Trophoblast cell (in vitro differentiated cells and primary cell): Measurements from ENCODE around the gene GTF2IRD1.

Experiments
- DNase-seq, 2 donors: peaks; one replicate each; pipeline ENCODE4 v3.0.0-alpha.2; 2016
- H2AFZ ChIP-seq: 2 replicates; pipeline ENCODE4 v1.6.1; 2013; ENCODE audit warnings: low read length, moderate library complexity, mild to moderate bottlenecking; ENCODE audit not compliant: insufficient read depth, poor library complexity
- H2AK5ac ChIP-seq: 2 replicates; pipeline ENCODE4 v1.6.1; 2013; ENCODE audit warnings: mild to moderate bottlenecking, low read length
- H2BK120ac ChIP-seq: 2 replicates; pipeline ENCODE4 v1.6.1; 2013; ENCODE audit warnings: low read length, mild to moderate bottlenecking, moderate library complexity; ENCODE audit not compliant: insufficient read depth, poor library complexity
- H2BK12ac ChIP-seq: 2 replicates; pipeline ENCODE4 v1.6.1; 2013; ENCODE audit warnings: mild to moderate bottlenecking, low read length, moderate library complexity
- H2BK5ac ChIP-seq: 2 replicates; pipeline ENCODE4 v1.6.1; 2013; ENCODE audit warnings: low read length, low read depth, moderate library complexity, mild to moderate bottlenecking; ENCODE audit not compliant: poor library complexity
- H3K14ac ChIP-seq: 2 replicates; pipeline ENCODE4 v1.6.1; 2013; ENCODE audit warnings: mild to moderate bottlenecking, low read length
- H3K18ac ChIP-seq: 2 replicates; pipeline ENCODE4 v1.6.1; 2013; ENCODE audit warnings: mild to moderate bottlenecking, low read length
- H3K23ac ChIP-seq: 2 replicates; pipeline ENCODE4 v1.6.1; 2013; ENCODE audit warnings: low read length
- H3K27ac ChIP-seq: 2 replicates; pipeline ENCODE4 v1.5.1; 2013; ENCODE audit warnings: low read depth, mild to moderate bottlenecking, inconsistent platforms, low read length, moderate library complexity
- H3K27me3 ChIP-seq: 2 replicates; pipeline ENCODE4 v1.6.1; 2013; ENCODE audit warnings: inconsistent platforms, mild to moderate bottlenecking, low read length, moderate library complexity; ENCODE audit not compliant: insufficient read depth
- H3K36me3 ChIP-seq, 2 experiments: 1 replicate in 1 of 2; 2 replicates in 1 of 2; pipeline ENCODE4 v1.6.1; 2013; ENCODE audit warnings: low read length in 2 of 2, mild to moderate bottlenecking in 2 of 2, moderate library complexity in 1 of 2; ENCODE audit not compliant: insufficient read depth in 2 of 2, control insufficient read depth in 1 of 2
- H3K4ac ChIP-seq: 2 replicates; pipeline ENCODE4 v1.6.1; 2013; ENCODE audit warnings: low read depth, mild to moderate bottlenecking, low read length, moderate library complexity
- H3K4me1 ChIP-seq, 2 experiments: 1 replicate in 1 of 2; 2 replicates in 1 of 2; pipeline ENCODE4 v1.6.1; 2013; ENCODE audit warnings: low read length in 2 of 2, mild to moderate bottlenecking in 2 of 2, moderate library complexity in 1 of 2; ENCODE audit not compliant: insufficient read depth in 2 of 2, control insufficient read depth in 1 of 2
- H3K4me2 ChIP-seq: 2 replicates; pipeline ENCODE4 v1.6.1; 2013; ENCODE audit warnings: inconsistent platforms, mild to moderate bottlenecking, low read length, moderate library complexity
- H3K4me3 ChIP-seq: 2 replicates; pipeline ENCODE4 v1.5.1; 2013; ENCODE audit warnings: mild to moderate bottlenecking, low read depth, low read length, inconsistent platforms
- H3K79me1 ChIP-seq: one replicate; pipeline ENCODE4 v1.6.1; 2013; ENCODE audit warnings: low read length
- H3K79me2 ChIP-seq: 2 replicates; pipeline ENCODE4 v1.6.1; 2013; ENCODE audit warnings: low read length, mild to moderate bottlenecking; ENCODE audit not compliant: control insufficient read depth, insufficient read depth, poor library complexity
- H3K9ac ChIP-seq: 2 replicates; pipeline ENCODE4 v1.6.1; 2013; ENCODE audit warnings: mild to moderate bottlenecking, low read length
- H3K9me3 ChIP-seq: 2 replicates; pipeline ENCODE4 v1.6.1; 2013; ENCODE audit warnings: low read depth, mild to moderate bottlenecking, control low read depth, inconsistent platforms, low read length; ENCODE audit not compliant: insufficient read depth
- H4K12ac ChIP-seq: 2 replicates; pipeline ENCODE4 v1.6.1; 2013; ENCODE audit warnings: low read depth, mild to moderate bottlenecking, low read length, moderate library complexity
- H4K8ac ChIP-seq: 2 replicates; pipeline ENCODE4 v1.6.1; 2013; ENCODE audit warnings: low read depth, mild to moderate bottlenecking, low read length, moderate library complexity
- H4K91ac ChIP-seq: one replicate; pipeline ENCODE4 v1.6.1; 2013; ENCODE audit warnings: low read depth, mild to moderate bottlenecking, low read length, moderate library complexity
- WGBS: extraction: QIAGEN DNeasy Blood & Tissue Kit; methylation state at CpG from one replicate; pipeline ENCODE4 v1.1.7; 2013; ENCODE audit warnings: missing lambda C conversion rate; ENCODE audit not compliant: insufficient read length, insufficient coverage; ENCODE audit errors: extremely low coverage; 5-methylcytosine and 5-hydroxymethylcytosine counted together

Gene GTF2IRD1

DNA sequence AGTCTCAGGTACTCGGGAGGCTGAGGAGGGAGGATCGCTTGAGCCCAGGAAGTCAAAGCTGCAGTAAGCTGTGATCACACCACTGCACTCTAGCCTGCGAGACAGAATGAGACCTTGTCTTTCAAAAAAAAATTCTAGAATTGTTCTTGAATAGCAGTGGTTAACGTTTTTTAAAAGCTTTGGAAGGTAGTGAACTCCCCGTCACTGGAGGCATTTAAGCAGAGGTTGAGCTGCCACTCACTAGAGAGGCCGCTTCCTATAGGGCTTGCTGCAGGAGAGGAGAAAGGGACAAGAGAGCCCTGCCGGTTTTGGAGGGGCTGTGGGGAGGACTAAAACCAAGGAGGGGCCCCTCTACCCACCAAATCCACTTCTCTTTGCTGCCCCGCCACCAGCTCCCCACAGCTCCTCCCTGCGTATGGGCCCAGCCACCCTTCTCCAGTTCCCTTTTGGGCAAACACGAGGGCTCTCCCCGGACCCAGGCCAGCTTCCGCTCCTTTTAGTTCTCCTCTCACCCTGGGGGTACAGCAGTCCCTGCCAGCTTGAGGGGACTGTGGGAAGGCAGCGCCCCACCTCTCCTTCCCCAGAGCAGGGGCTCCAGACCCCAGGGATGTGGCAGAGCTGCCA lies 116.9 kb downstream of the GTF2IRD1 start:
- DNase-seq: no peak
- H3K27me3 ChIP-seq: no peaks in the 10 kb centered on the region
- no CpG with 5 or more reads among the region's 13 CpGs for WGBS
- no peak overlapping the region for H2AFZ ChIP-seq
- H3K79me2 ChIP-seq: no peaks in the 10 kb centered on the region
- no peak overlapping the region for H4K8ac ChIP-seq
- no peaks in the 10 kb centered on the region for H3K79me1 ChIP-seq
- H3K14ac ChIP-seq: no peak overlapping the region
- H3K9me3 ChIP-seq: no peaks in the 10 kb centered on the region
- H2BK12ac ChIP-seq: no peak overlapping the region
- H3K4me1 ChIP-seq: no peaks in the 10 kb centered on the region
- H3K18ac ChIP-seq: no peak overlapping the region
- no peak overlapping the region for H2AK5ac ChIP-seq
- H3K4ac ChIP-seq: no peak overlapping the region
- peaks cover 4 to 7% of the 10 kb centered on the region in 2 experiments for H3K36me3 ChIP-seq
- H4K91ac ChIP-seq: no peak overlapping the region
- H3K27ac ChIP-seq: no peak overlapping the region
- H3K9ac ChIP-seq: no peak overlapping the region
- H2BK5ac ChIP-seq: no peak overlapping the region
- no peak overlapping the region for H3K23ac ChIP-seq
- H3K4me3 ChIP-seq: no peak overlapping the region
- H3K4me2 ChIP-seq: no peak overlapping the region
- H4K12ac ChIP-seq: no peak overlapping the region
- no peak overlapping the region for H2BK120ac ChIP-seq

DNA sequence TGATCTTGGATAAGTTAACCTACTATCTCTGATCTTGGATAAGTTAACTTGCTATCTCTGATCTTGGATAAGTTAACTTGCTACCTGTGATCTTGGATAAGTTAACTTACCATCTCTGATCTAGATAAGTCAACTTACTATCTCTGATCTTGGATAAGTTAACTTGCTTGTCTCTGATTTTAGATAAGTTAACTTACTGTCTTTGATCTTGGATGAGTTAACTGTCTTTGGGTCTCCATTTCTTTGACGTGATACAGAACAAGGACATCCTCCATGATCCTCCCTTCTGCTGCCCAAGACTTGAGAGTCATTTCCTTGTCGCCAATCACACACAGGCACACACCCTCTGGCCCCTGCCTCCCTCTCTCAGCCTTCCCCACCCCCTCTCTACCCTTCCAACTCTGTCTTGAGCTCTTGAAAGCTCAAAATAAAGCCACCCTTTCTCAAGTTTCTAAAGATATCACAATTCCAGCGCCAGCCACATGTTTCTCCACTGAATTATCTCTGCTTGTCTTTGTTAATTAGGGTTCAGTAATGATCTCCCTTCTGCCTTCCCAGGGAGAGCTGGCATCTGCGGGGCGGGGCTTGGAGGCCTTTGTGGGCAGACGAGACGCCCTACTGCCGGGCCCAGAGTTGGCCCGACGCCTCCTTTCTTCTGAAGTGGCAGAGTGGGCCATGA lies 118.7 kb downstream of the GTF2IRD1 start:
- Histone ChIP-seq H3K14ac (no peak overlapping the region), H3K23ac (no peak overlapping the region), H2BK12ac (no peak overlapping the region), H2AFZ (no peak overlapping the region), H3K79me2 (no peaks in the 10 kb centered on the region), H2BK120ac (no peak overlapping the region), H4K91ac (no peak overlapping the region), H3K79me1 (no peaks in the 10 kb centered on the region), H3K36me3 (peaks cover 4 to 7% of the 10 kb centered on the region in 2 experiments), H4K12ac (no peak overlapping the region), H3K4ac (no peak overlapping the region), H2BK5ac (no peak overlapping the region), H3K9me3 (no peaks in the 10 kb centered on the region), H3K4me1 (no peaks in the 10 kb centered on the region), H3K27me3 (no peaks in the 10 kb centered on the region), H3K27ac (no peak overlapping the region), H2AK5ac (no peak overlapping the region), H3K18ac (no peak overlapping the region), H4K8ac (no peak overlapping the region), H3K4me3 (no peak overlapping the region), H3K9ac (no peak overlapping the region), H3K4me2 (no peak overlapping the region)
- WGBS: no CpG with 5 or more reads among the region's 10 CpGs
- no peak for DNase-seq

DNA sequence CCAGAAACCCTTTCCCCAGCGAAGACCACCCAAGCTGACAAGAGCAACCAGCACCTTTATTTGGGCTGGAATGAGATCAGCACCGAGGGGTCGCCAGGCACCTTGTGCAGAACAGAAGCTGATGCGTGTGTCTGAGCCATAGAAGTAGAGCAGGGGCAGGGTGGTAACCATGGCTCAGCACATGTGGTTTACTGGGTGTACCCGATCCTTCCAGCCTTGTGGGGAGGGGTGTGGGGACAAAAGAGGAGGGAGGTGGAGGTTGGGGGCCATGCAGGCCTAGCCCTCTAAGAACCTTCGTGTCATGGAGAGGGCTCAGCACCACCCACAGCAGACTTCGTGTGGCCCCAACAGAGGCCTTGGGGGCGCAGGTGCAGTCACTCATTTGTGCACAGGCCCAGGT lies 119.8 kb downstream of the GTF2IRD1 start:
- no peak overlapping the region for H3K9ac ChIP-seq
- no peak overlapping the region for H2AK5ac ChIP-seq
- H3K4me1 ChIP-seq: no peaks in the 10 kb centered on the region
- no peak overlapping the region for H4K91ac ChIP-seq
- H2BK5ac ChIP-seq: no peak overlapping the region
- no peak overlapping the region for H3K18ac ChIP-seq
- H3K4me2 ChIP-seq: no peak overlapping the region
- no peaks in the 10 kb centered on the region for H3K27me3 ChIP-seq
- peaks cover 4 to 7% of the 10 kb centered on the region in 2 experiments for H3K36me3 ChIP-seq
- DNase-seq: no peak
- H3K4me3 ChIP-seq: no peak overlapping the region
- no peaks in the 10 kb centered on the region for H3K79me1 ChIP-seq
- no CpG with 5 or more reads among the region's 8 CpGs for WGBS
- H4K12ac ChIP-seq: no peak overlapping the region
- H2BK120ac ChIP-seq: no peak overlapping the region
- H3K4ac ChIP-seq: no peak overlapping the region
- no peak overlapping the region for H3K27ac ChIP-seq
- no peak overlapping the region for H2AFZ ChIP-seq
- H4K8ac ChIP-seq: no peak overlapping the region
- no peaks in the 10 kb centered on the region for H3K9me3 ChIP-seq
- no peak overlapping the region for H3K14ac ChIP-seq
- H2BK12ac ChIP-seq: no peak overlapping the region
- H3K23ac ChIP-seq: no peak overlapping the region
- no peaks in the 10 kb centered on the region for H3K79me2 ChIP-seq

DNA sequence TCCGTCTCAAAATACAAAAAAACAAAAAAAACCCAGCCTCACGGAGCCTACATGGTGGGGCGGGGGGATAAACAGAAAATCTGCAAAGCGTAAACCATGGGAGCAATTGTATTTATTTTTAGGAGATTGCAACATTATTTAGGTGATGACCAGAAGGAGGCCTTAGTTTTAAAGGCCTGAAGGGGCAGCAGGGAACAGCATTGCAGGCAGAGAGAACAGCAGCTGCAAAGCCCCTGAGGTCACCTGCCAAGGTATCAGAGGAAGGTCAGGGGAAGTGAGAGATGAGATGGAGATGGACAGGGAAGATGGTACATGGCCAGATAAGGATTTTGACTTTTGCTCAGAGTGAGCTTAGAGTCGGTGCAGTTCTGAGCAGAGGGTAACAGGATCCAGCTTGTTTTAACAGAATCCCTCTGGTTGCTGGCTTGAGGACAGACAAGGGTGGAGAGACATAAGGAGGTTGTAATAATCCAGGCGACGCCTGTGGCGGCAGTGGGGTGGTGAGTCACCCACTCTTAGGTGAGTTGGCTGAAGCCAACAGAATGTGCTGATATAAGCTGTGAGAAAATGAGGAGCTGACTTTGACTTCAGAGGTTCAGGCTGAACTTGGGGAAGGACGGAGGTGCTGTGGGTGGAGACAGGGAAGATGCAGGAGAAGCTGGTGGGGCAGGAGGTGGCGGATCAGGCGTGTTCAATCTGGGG lies 121.5 kb downstream of the GTF2IRD1 start:
- Histone ChIP-seq H4K8ac (no peak overlapping the region), H3K4me3 (no peak overlapping the region), H3K14ac (no peak overlapping the region), H3K4me1 (peaks cover 3 to 5% of the 10 kb centered on the region in 2 experiments), H3K18ac (no peak overlapping the region), H3K79me1 (no peaks in the 10 kb centered on the region), H2BK120ac (no peak overlapping the region), H3K4ac (no peak overlapping the region), H3K4me2 (no peak overlapping the region), H3K27ac (no peak overlapping the region), H2BK5ac (no peak overlapping the region), H3K27me3 (no peaks in the 10 kb centered on the region), H2BK12ac (no peak overlapping the region), H3K23ac (no peak overlapping the region), H3K79me2 (no peaks in the 10 kb centered on the region), H4K91ac (no peak overlapping the region), H3K36me3 (peaks cover 4 to 5% of the 10 kb centered on the region in 2 experiments), H3K9ac (no peak overlapping the region), H2AK5ac (no peak overlapping the region), H4K12ac (no peak overlapping the region), H2AFZ (no peak overlapping the region), H3K9me3 (no peaks in the 10 kb centered on the region)
- no CpG with 5 or more reads among the region's 11 CpGs for WGBS
- DNase-seq: peak in 1 of 2 donors; percentile 36
